Measurements from ENCODE around the gene KIF1C.

KIF1C gene

DNA sequence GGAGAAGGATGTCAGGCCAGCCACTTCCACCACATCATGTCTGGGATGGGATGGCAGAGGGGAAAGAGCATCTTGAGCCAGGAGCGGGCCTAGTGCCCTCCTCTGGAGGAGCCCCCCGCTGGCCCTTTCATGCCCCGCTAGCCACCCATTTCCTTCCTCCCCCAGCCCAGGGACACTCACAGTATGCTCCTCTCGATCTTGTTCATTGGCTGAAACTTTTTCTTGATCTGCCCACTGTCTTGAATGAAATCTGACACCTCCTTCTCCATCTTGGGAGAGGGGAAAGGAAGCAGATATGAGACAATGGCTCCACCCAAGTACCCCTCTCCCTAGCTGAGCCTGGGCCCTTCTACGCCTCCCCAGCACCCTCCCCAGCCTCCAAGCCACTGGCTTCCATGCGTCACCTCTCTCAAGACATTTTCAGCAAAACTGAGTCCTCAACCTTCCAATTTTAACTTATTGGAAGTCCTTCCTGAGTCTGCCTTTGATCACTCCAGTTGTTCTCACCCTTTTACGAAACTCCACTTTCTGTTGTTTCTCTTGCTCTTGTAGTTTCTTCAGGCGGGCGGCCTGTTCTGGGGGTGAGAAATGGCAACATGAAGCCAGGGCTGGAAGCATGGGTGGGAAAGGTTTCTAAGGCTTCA is 37.3 kb upstream of the KIF1C start:
- no peak for DNase-seq
- TF ChIP-seq GATA1 (IDR thresholded peaks at IDR 0.05; ENCODE audit: low read depth, low read length) (no peak), POLR2A (IDR thresholded peaks at IDR 0.05; ENCODE audit: low read length) (no peak)

GRCh38 chr17:4965311-4965986 is 32.3 kb upstream of the KIF1C start:
- TF ChIP-seq POLR2A (IDR thresholded peaks at IDR 0.05; ENCODE audit: low read length) (no peak), GATA1 (IDR thresholded peaks at IDR 0.05; ENCODE audit: low read depth, low read length) (no peak)
- no peak for DNase-seq

GRCh38 chr17:4966844-4967538 is 30.8 kb upstream of the KIF1C start:
- TF ChIP-seq POLR2A (IDR thresholded peaks at IDR 0.05; ENCODE audit: low read length): no peak
- TF ChIP-seq GATA1 (IDR thresholded peaks at IDR 0.05; ENCODE audit: low read depth, low read length): no peak
- DNase-seq: peak; percentile 98 to 99

DNA sequence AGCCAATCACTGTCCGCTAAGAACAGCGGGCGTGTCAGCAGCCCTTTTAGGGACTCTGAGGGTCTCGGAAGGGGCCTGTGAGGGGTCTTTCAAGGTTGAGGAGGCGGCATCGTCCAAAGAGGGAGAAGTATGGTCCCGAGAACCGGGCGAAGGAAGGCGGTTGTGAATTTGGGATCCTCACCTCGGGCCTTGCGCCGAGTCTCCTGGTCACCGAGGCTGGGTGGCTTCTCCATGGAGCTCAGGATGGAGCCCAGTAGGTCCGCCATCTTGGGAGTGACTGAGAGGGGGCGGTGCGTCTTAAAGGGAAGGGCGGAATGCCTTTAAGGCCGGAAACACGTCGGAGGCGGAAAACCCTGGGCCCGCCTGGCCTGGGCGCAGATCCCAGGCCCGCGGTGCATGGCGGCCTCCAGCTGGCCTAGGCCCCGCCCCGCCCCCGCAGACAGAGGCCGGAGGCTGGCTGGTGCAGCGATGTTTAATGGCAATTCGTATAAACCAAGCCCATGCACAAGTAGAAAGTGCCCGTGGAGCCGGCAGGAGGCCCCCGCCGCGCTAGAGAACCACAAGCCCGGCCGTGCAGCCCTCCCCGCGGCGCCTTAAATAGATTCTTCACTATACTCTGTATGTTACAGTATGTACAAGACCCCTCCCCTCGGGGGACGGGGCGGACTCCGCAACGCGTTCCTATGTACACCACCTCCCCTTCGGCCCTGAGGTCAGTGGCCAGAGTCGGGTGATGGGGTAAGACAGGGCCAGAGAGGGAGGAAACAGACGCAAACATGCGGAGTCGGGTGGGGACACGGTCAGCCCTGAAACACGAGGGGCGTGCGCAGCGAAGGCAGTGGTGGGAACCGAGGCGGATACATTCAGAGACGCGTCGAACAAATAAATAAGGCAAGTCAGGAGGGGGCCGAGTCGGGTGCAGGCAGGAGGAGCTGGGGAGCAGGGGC is 29.9 kb upstream of the KIF1C start, which contains the start of gene SPAG7:
Gene SPAG7 (minus strand): TSS at position 279 of the 947 bp plus-strand sequence. CDS start 13 bp downstream, at position 266.
- TF ChIP-seq GATA1 (IDR thresholded peaks at IDR 0.05; ENCODE audit: low read depth, low read length) (no peak), POLR2A (IDR thresholded peaks at IDR 0.05; ENCODE audit: low read length) (peak; percentile 92)
- peak; percentile 99 for DNase-seq

DNA sequence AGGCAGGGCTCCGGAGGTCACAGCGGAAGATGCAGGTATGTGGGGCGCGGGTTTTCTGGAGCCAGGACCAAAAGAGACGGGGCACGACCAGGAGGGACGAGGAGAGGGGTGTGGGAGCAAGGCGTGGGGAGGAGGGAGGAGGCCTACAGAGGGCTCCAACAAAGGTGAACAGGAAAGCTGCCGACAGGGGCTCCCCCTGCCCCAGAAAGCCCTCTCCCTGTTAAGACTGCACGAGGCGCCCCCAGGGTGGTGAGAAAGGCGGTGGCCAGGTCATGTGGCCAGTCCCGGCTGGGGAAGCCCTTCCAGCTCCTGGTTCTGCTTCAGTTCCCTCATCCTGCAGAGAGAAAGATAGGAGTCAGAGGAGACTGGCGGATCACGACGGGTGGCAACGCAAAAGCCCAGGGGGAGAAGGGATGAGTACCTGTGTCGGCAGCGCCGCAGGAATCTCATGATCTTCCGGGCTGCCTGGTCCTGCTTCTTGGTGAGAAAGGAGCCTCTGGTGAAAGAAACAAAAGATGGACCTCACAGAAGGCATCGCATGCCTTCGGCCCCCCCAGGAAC is 29.2 kb upstream of the KIF1C start:
- no peak for TF ChIP-seq POLR2A (IDR thresholded peaks at IDR 0.05; ENCODE audit: low read length)
- TF ChIP-seq GATA1 (IDR thresholded peaks at IDR 0.05; ENCODE audit: low read depth, low read length): no peak
- no peak for DNase-seq

DNA sequence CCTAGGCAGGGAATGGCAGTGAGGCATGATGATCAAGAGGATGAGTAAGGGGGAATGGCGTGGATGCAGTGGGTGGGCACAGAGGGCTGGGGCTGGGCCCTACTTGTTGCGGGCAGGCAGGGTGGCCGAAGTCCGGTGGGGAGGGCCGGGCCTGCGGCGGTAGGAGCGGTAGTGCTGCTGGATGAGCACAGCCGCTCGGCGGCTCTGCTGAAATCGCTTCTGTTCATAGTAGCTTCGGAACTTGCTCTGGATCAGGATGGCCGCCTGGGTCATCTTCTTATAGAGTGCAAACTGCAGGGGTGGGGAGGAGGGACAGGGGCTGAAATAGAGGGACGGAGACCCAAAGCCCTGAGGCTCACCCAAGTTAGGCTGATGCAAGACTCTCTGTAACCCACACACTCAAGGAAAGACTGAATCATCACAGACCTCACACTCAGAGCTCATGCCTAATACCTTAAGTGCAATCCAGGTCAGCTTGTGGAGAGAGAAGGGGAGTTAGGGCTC is 28.7 kb upstream of the KIF1C start:
- TF ChIP-seq POLR2A (IDR thresholded peaks at IDR 0.05; ENCODE audit: low read length) (no peak), GATA1 (IDR thresholded peaks at IDR 0.05; ENCODE audit: low read depth, low read length) (no peak)
- DNase-seq: peak; percentile 24 to 67

- TF ChIP-seq GATA1 (IDR thresholded peaks at IDR 0.05; ENCODE audit: low read depth, low read length) (no peak), POLR2A (IDR thresholded peaks at IDR 0.05; ENCODE audit: low read length) (no peak)
- DNase-seq: no peak
Measured at GRCh38 chr17:4969551-4970173, 28.1 kb upstream of the KIF1C start.

- TF ChIP-seq POLR2A (IDR thresholded peaks at IDR 0.05; ENCODE audit: low read length) (no peak), GATA1 (IDR thresholded peaks at IDR 0.05; ENCODE audit: low read depth, low read length) (no peak)
- no peak for DNase-seq
Measured at GRCh38 chr17:4970273-4970672, 27.5 kb upstream of the KIF1C start.

DNA sequence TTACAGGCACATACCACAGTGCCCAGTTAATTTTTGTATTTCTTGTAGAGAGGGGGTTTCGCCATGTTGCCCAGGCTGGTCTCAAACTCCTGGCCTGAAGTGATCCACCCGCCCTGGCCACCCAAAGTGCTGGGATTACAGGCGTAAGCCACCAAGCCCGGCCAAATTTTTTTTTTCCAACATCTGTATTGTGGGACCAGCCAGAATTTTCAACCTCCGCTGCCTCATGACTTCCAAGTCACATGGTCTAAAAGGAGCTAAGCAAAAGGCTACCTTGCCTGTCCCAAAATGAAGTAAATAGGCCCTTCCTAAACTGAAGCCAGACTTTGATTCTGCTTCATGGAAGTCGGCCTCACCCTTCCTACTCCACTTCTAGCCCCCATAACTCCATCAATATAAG is 25.9 kb upstream of the KIF1C start:
- no peak for DNase-seq
- TF ChIP-seq POLR2A (IDR thresholded peaks at IDR 0.05; ENCODE audit: low read length) (no peak), GATA1 (IDR thresholded peaks at IDR 0.05; ENCODE audit: low read depth, low read length) (no peak)

GRCh38 chr17:4972322-4972721 is 25.4 kb upstream of the KIF1C start:
- no peak for DNase-seq
- TF ChIP-seq GATA1 (IDR thresholded peaks at IDR 0.05; ENCODE audit: low read depth, low read length): no peak
- no peak for TF ChIP-seq POLR2A (IDR thresholded peaks at IDR 0.05; ENCODE audit: low read length)

DNA sequence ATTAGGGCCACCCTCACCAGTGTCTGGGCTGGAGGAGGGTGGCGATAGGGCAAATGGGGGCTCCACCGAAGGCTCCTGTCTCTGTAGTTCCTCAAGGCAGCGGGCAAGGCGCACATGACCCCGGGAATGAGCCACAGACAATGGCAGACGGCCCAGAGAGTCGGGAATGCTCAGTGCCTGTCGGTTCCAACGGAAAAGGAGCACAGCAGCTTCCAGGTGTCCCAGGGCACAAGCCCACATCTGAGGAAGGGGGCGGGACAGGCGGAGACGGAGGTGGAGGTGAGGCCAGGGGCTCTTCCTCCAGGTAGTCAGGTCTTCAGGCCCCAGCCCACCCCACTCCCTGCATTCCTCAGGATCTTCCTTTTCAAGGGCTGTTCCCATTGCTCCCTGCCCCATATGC is 25.0 kb upstream of the KIF1C start:
- TF ChIP-seq POLR2A (IDR thresholded peaks at IDR 0.05; ENCODE audit: low read length): peak; percentile 12
- TF ChIP-seq GATA1 (IDR thresholded peaks at IDR 0.05; ENCODE audit: low read depth, low read length): no peak
- DNase-seq: no peak

- TF ChIP-seq POLR2A (IDR thresholded peaks at IDR 0.05; ENCODE audit: low read length): no peak
- TF ChIP-seq GATA1 (IDR thresholded peaks at IDR 0.05; ENCODE audit: low read depth, low read length): no peak
Measured at GRCh38 chr17:4973256-4974114, 24.3 kb upstream of the KIF1C start.

More at GRCh38 chr17:4973256-4974114, 24.3 kb upstream of the KIF1C start:
- DNase-seq: no peak

Measured in erythroblast (primary cell).